ENCODE measurements around the gene IGF1.

GRCh38 chr12:102415515-102415914 lies 64.8 kb downstream of the IGF1 start:
- TF ChIP-seq CTCF (IDR thresholded peaks at IDR 0.05) (no peak), POLR2A (IDR thresholded peaks at IDR 0.05; ENCODE audit: low read depth) (no peak), POLR2AphosphoS5 (IDR thresholded peaks at IDR 0.05) (no peak)
